WTC11 (cell line): Measurements from ENCODE around the gene RCL1.
"Not testable (repeated sequence)": the region's sequence is repeated elsewhere in the genome, so short reads cannot be mapped to it uniquely, and the experiment has no call there.

ENCODE experiments used
- FOXK1 ChIP-seq: sonication (generic); formaldehyde crosslinking; IDR thresholded peaks from 2 replicates; pipeline ENCODE4 v1.8.0; 2022; ENCODE audit warnings: mild to moderate bottlenecking, moderate library complexity, missing genetic modification reagents
- JUN ChIP-seq: sonication (generic); formaldehyde crosslinking; IDR thresholded peaks from 2 replicates; pipeline ENCODE4 v1.8.0; 2023; ENCODE audit warnings: mild to moderate bottlenecking, missing genetic modification reagents
- MLX ChIP-seq: sonication (generic); formaldehyde crosslinking; IDR thresholded peaks from 2 replicates; pipeline ENCODE4 v1.8.1; 2023; ENCODE audit warnings: mild to moderate bottlenecking, missing genetic modification reagents, moderate library complexity
- MXD4 ChIP-seq: fragments of 250-450 bp; sonication (Bioruptor Pico); IDR thresholded peaks from 2 replicates; pipeline ENCODE4 v1.8.0; 2021; ENCODE audit warnings: mild to moderate bottlenecking, moderate library complexity, borderline replicate concordance
- SP1 ChIP-seq: sonication (generic); formaldehyde crosslinking; conservative IDR thresholded peaks from 2 replicates; pipeline ENCODE4 v1.8.1; 2022; ENCODE audit warnings: missing genetic modification reagents
- TEAD4 ChIP-seq: sonication (generic); formaldehyde crosslinking; IDR thresholded peaks from 2 replicates; pipeline ENCODE4 v1.8.0; 2022; ENCODE audit warnings: mild to moderate bottlenecking, missing genetic modification reagents
- ZBTB43 ChIP-seq: sonication (generic); formaldehyde crosslinking; IDR thresholded peaks from 2 replicates; pipeline ENCODE4 v1.8.1; 2023; ENCODE audit warnings: mild to moderate bottlenecking, missing genetic modification reagents
- ZNF512 ChIP-seq: sonication (generic); formaldehyde crosslinking; IDR thresholded peaks from 2 replicates; pipeline ENCODE4 v1.8.1; 2022; ENCODE audit warnings: missing genetic modification reagents, borderline replicate concordance
- TF ChIP-seq, protein P1 (sequence below): fragments of 200-600 bp; IDR thresholded peaks from 2 replicates; pipeline ENCODE4 v1.8.0; 2022; ENCODE audit warnings: antibody characterized with exemption

DNA sequence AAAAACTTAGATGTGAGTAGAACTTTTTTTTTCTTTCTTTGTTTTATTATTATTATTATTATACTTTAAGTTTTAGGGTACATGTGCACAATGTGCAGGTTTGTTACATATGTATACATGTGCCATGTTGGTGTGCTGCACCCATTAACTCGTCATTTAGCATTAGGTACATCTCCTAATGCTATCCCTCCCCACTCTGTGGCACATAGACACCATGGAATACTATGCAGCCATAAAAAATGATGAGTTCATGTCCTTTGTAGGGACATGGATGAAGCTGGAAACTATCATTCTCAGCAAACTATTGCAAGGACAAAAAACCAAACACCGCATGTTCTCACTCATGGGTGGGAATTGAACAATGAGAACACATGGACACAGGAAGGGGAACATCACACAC, 17.8 kb upstream of the RCL1 start:
- not testable (repeated sequence) for TF ChIP-seq FOXK1 (CRISPR knock-in tag); MLX (CRISPR knock-in tag); JUN; MXD4; TEAD4 (CRISPR knock-in tag); ZBTB43 (CRISPR knock-in tag); SP1 (CRISPR knock-in tag); ZNF512 (CRISPR knock-in tag)
- TF ChIP-seq, protein P1, sequence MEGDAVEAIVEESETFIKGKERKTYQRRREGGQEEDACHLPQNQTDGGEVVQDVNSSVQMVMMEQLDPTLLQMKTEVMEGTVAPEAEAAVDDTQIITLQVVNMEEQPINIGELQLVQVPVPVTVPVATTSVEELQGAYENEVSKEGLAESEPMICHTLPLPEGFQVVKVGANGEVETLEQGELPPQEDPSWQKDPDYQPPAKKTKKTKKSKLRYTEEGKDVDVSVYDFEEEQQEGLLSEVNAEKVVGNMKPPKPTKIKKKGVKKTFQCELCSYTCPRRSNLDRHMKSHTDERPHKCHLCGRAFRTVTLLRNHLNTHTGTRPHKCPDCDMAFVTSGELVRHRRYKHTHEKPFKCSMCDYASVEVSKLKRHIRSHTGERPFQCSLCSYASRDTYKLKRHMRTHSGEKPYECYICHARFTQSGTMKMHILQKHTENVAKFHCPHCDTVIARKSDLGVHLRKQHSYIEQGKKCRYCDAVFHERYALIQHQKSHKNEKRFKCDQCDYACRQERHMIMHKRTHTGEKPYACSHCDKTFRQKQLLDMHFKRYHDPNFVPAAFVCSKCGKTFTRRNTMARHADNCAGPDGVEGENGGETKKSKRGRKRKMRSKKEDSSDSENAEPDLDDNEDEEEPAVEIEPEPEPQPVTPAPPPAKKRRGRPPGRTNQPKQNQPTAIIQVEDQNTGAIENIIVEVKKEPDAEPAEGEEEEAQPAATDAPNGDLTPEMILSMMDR = not testable (repeated sequence)
